DMS 273 treated with DMSO at 0.1 percent for 48 hours (cell line): Measurements from ENCODE around the gene ISOC2.
A peak's percentile ranks its signal among the peaks of the same experiment; 100 is the strongest.
"Not testable (repeated sequence)": the region's sequence is repeated elsewhere in the genome, so short reads cannot be mapped to it uniquely, and the experiment has no call there.

Experiments used
- DNase-seq: peaks from one replicate; lab custom pipeline; 2025; lab: John Stamatoyannopoulos, UW

Gene ISOC2

DNA sequence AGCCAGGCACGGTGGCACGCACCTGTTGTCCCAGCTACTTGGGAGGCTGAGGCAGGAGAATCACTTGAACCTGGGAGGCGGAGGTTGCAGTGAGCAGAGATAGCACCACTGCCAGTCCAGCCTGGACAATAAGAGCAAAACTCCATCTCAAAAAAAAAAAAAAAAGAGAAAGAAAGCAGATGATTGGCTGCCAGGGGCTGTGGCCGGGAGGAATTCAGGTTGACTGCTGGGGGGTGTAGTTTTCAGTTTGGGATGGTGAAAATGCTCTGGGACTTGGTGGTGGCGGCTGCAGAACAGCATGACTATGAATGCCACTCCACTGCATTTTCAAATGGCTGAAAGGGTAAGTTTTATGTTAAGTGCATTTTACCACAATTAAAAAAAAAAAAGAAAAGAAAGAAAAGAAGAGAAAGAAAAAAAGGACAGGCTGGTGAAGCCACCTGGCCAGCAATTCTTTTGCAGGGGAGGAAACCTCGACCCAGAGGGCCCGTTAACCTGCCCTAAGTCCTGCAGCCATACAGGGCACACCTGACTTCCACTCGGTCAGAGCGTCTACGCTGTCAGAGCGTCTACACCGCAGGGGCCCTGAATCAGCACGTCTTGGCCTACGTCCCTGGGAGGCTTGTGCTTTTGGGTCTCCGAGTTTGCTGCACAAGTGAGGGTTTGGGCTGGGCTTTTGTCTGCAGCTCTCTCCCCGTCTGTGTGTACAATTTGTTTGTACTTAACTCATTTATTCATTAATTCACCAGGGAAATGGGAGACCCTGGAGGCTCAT lies 3.6 kb downstream of the ISOC2 start:
- DNase-seq, result no peak

DNA sequence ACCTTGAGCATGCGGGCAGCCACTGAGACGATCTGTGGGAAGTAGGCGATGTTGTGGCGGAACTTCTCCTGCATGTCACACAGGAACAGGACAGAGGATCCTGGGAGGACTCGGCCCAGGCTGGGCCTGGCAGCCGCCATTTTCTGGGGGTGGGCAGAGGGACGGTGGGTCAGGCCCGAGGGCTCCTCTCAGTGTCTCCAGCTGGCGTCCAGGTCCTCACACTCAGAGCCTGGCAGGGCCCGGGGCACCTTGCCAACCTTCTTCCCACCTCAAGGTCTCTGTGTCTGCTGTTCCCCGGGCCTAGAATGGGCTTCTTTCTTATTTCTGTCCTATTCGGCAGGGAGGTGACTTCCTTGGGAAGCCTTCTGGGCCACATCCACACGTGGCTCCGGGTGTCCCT lies 5.1 kb downstream of the ISOC2 start:
- DNase-seq, result no peak

DNA sequence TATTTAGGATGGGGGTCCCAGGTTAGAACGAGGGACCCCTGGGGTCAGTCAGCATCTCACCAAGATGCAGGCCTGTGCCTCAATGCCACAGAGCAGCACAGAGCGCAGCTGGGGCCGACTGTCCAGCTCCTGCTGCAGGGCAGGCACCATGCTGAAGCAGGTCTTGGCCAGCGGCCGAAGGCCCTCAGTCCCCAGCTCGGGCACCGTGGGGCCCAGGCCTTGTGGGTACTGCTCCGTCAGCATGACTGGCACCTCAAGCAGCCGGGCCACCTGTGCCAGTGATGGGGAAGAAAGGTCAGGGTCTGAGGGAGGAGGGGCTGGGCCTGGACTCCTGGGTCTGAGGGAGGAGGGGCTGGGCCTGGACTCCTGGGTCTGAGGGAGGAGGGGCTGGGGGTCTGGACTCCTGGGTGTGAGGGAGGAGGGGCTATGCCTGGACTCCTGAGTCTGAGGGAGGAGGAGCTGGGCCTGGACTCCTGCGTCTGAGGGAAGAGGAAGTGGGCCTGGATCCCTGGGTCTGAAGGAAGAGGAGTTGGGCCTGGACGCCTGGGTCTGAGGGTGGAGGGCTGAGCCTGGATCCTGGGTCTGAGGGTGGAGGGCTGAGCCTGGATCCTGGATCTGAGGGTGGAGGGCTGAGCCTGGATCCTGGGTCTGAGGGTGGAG lies 5.7 kb downstream of the ISOC2 start:
- no peak for DNase-seq

DNA sequence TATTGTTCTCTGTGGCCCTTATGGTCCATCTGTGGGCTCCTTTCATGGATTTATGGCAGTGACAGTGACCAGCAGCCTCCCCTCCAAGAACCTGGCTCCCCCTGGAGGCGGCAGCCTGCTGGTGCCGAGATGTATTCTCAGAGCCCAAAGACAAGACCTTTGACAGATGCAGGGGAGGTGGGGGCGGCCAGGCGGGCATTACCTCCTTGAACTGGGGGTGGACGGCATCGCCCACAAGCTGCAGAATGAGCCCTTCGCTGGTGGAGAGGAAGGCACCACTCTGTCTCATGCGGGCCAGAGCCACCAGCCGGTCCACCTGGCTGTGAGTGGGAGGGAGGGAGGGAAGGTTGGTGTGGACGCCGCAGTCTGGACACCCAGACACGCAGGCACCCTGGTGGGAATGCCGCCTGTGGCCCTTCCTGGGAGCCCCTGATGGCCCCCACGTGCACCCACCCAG lies 6.6 kb downstream of the ISOC2 start:
- DNase-seq, result no peak

DNA sequence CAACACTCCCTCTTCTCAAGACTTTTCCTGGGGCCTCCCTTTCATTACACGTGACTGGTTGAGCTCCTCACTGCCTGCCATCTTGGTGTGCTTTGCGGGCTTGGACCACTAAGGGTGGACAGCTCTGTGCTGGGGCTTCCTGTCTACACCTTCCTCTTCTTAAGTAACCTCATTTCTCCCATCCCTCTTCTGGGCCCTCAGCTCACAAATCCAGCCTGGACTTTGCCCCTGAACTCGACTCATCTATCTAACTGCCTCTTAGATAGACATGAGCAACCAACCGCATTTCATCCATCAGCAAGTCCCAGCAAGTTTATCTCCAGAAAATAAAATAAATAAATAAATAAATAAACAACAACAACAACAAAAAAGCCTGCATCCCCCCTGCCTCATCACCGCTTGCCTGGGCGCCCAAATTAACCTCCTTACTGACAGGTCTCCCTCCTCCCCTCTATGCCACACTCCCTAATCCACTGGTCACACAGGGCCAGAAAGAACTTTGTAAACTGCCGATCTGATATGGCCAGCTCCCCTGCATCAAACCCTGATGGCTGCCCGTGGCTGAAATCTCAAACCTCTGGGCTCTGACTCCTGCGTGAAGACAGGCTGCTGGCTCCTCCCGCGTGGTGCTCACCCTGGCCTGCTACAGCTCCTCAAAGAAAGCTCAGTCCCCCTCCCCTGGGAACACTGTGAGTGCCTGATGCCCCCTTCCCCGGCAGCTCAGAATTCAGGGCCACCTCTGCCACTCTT lies 7.8 kb downstream of the ISOC2 start:
- no peak for DNase-seq

DNA sequence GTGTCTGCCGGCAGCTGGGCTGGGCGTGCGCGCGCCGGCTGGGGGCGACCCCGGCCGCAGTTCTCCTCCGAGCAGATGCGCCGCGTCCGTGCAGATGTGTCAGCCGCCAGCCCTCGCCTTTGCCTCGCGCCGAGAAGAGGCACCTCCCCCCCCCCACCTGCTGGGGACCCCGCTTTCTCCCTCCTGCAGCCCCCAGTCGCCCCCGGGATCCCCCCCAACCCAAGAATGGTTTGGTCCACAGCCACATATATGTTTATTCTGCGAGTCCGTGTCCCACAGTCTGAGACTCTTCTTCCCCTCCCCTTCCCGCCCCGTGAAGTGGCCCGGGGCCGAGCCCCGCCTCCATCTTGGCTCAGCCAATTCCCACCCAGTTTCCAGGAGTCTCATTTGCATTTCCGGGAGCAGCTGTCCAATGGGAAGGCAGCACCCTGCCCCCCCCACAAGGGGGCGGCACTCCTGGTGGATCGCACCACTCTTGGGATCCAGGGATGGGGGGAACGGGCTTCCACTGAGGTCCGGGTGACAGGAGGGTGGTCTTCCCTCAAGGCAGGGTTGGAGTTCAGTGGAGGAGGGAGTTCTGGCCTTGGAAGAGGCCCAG lies 8.6 kb downstream of the ISOC2 start:
- DNase-seq, result peak; percentile 62

DNA sequence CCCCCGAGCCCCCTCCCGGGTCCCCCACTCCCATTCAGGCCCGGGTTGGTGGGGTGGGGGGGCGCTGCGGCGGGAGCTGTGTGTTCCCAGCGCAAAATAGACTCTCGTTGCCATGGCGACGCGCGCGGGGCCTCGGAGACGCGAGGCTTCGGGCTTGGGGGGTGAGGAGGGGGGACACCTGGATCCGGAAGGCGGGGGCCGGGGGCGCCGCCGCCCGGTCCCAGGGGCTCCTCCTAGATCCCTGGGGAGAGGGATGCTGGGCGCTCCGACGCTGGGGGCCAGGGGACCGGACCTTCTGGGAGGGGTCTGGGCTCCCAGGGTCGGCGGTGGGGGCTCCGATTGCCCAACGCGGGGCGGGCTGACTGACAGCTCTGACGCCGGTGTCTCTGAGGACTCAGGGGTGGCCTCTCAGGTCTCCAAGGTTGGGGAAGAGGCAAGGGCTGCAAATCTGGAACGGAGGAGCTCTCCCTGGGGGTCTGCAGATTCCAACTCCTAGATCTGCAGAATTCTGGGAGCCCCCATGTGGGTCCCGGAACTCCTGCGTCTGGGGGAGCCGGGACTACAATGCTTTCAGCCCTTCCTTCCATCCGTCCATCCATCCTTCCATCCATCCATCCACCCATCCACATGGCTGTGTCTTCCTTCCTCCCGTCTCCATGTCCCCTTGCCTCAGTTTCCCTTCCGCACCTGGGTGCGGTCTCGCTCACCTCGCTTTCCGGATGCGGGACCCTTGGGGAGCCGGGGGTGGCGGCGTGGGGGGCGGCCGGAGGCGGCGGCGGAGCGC lies 9.3 kb downstream of the ISOC2 start:
- no peak for DNase-seq

DNA sequence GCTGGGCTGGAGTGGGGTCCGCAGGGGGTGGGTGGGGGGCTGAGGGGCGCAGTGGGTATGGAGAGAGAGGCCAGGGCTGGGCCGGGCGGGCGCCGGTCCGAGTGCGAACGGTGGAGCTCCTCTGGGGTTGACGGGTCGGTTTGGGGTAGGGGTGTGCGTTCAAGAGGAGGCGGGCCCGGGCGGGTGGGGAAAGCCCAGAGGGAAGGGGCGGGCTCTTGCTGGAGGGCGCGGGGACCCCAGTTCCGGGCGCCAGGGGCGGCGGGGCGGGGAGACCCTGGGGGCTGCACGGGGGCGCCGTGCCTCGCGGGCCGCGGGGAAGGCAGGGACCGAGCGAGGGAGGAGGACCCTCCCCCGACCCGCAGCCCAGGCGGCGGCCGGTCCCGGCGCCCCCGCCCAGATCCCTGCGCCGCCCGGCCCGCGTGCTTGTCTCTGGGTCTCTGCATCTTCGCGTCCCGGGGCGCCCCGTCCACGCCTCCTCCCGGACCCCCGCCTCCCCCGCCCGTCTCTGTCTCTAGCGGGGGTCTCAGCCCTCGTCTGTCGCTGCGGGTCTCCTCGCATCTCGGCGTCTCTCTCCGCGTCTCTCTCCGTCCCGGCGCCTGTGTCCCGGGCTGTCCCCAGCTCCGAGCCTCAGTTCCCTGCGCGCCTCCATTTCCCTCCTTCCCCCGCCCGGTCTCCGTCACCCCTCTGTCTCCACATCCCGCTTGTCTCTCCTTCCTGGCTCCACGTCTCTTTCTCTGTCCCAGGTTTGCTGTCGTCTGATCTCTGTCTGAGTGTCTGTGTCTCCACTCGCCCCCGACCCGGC lies 10.1 kb downstream of the ISOC2 start:
- DNase-seq, result no peak

DNA sequence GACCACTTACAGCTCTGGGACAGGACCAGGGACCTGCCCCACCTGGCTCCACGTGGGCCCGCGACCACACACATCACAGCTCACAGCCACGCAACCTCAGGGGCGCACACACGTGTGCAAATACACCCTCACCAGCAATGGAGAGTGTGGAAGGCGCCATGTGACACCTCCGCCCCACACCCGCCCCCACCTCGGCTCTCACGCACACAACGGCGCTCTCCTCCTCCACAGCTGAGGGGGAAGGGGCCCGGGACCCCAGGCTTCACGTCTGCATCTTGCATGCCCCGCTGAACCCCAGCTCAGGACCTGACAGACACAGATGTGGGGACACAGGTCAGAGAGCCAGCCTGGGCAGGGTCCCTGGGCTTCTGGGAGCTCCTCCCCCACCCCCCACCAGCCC lies 12.0 kb downstream of the ISOC2 start:
- no peak for DNase-seq

DNA sequence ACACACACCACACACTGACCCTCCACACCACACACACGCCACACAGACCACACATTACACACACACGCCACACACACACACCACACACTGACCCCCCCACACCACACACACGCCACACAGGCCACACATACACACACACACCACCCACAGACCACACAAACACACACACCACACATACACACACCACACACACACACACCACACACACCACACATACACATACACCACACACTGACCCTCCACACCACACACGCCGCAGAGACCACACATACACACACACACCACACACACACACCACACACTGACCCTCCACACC lies 13.3 kb downstream of the ISOC2 start:
- not testable (repeated sequence) for DNase-seq

DNA sequence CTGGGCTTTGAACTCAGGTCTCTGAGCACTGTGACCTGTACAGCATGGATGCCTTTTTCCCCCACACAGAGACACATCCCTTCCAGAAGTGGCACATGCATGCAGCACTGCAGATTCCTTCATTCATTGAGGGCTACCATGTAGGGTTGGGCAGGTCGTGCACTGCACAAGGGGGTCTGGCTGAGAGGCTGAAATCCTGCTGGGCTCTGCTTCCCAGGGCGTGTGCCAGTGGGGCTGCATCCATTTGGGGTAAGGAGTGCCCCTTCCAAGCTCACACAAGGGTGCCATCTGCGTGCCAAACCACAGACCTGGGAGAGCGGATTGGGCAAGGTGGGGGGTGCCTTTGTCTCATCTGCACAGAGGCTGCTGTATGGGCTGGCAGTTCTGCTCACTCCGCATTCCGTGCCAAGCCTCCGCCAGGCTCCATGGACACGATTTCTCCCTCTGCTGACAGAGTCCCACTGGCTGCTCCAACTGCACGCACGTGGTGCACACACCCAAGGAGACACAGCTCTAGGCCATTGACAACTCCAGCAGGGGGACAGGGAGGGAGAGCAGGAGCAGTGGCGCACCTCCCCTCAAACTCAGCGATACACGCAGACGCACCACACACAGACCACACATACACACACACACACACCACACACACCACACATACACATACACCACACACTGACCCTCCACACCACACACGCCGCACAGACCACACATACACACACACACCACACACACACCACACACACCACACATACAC lies 13.8 kb downstream of the ISOC2 start:
- peak; percentile 72 for DNase-seq

DNA sequence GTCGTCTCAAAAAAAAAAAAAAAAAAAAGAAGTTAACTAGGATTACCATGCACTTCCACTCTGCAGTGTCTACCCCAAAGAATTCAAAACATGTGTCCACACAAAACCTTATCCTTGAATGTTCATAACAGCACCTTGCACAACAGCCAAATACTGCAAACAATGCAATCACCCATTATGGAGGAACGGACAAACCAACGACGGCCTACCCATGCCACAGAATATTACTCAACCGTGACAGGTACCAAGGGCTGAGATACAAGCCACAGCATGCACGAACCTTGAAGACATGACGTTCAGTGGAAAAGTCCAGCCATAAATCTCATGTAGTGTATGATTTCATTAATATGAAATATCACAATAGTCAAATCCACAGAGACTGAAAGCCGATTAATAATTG lies 15.4 kb downstream of the ISOC2 start:
- no peak for DNase-seq

DNA sequence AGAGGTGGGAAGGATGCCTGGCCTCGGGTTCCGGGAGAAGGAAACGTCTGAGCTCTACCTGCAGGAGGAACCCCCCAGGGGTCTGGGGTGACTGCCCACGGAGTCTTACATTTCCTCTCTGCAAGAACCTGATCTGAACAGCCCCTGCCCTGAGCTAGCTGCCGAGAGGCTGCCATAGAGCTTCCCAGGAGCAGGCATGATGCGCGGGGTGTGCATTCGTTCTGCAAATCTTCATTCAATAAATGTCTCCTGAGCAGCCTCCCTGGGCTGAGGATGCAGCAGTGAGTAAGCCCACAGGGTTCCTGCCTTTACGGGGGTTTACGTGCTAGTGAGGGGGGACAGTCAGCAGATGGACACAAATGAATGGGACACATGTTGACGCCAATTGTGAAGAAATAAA lies 16.8 kb downstream of the ISOC2 start:
- no peak for DNase-seq

DNA sequence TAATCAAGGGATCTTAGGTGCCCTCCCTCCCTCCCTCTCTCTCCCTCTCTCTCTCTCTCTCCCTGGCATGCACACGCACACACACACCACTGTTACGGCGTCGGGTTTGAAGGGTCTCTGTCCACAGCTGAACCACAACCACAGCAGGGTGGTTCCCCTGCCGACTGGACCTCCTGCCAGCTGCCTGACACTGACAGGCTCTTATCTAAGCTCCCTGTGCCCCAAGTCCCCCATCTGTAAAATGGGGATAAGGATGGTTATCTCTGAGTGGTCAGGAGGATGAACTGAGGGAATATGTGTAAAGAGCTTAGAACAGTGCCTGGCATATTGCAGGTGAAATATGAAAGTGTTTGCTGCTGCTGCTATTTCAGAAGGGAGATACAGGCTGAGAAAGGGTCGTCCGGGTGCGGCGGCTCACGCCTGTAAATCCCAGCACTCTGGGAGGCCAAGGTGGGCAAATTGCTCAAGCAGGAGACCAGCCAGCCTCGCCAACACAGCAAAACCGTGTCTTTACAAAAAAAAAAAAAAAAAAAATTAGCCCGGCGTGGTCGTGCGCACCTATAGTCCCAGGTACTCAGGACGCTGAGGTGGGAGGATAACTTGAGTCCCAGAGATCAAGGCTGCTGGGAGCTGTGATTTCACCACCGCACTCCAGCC lies 17.5 kb downstream of the ISOC2 start:
- no peak for DNase-seq

DNA sequence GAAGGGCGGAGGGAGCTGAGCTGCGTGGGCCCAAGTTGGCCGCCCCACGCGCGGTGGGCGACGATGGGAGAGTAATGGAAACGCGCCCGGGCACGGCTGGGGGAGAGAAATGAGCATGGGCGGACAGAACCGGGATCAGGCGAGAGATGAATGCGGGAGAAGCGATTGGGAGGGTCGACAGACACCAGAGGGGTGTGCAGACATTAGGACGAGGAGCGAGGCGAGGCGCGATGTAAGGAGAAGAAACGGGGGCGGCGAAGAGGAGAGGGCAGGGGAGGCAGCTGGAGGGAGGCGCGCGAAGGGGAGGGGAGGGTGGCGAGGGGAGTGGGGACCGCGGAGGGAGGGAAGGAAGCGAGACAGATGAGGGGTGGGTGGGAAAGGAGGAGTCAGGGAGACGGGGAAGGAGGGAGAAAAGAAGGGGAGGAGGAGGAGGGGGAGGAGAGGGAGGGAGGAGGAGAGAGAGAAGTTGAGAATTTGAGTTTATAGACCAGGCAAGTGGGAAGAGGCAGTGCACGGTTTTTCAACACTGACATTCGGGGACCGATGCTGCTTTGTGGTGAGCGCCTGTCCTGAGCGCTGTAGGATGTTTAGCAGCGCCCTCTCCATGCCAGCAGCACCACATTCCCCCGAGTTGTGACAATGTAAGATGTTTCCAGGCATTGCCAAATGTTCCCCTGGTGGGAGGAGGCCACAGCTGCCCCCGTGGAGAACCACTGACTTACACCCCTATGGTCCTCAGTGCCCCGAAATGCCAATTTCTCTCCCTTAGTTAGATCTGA lies 18.2 kb downstream of the ISOC2 start, which contains the start of gene SHISA7:
TSS of gene SHISA7 (minus strand) at position 256 of the 779 bp plus-strand sequence. CDS start 437 bp downstream, outside the sequence.
- DNase-seq, result no peak

DNA sequence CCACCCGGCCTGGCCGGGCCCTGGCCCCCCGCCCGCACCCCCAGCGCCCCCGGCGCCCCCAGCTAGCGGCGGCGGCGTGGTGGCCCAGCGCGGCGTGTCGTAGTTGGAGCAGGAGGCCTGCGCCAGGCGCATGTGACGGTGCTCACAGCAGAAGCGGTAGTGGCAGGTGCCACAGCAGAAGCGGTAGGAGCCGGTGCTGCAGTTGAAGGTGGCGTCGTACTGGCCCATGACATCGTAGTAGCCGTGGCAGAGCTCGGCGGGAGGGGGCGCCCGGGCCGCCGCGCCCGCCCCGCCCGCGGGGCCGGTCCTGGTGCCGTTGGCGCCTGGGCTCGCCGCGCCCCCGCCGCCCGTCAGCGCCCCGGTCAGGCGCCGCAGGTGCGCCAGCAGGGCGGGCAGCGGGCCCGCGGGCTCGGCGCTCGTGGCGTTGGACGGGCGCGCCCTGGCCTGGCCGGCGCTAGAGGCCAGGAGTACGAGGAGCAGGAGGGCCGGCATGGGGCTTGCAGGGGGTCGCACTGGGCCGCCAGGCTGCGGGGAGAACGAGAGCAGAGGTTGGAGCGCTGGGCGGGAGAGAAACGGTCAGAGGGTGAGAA lies 19.0 kb downstream of the ISOC2 start:
- DNase-seq, result no peak

DNA sequence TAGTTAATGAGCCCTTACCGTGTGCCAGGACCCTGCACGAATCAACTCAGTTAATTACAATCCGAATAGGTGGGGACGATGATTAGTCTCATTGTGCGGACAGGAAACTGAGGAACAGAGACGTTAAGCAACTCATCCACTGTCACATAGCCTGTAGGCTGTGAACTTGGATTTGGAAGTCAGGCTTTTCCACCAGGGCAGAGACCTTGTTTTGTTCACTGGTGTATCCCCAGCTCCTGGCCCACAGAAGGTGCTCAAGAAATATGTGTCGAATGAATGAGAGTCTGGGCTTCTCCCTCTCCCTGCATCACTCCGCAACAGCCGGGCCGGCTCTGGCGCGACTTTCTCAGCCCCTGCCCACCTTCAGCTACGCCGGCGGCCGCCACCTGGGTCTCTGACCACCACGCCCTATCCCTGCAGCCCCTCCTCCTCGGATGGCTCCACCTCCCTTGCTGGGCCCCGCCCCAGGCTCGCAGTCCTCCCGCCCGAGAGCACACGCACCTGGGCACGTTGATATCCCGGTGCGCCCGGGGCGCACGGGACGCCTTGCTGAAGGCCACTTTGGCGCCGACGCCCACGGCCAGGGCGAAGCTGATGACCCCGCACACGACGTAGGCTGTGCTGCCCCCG lies 19.6 kb downstream of the ISOC2 start:
- no peak for DNase-seq

DNA sequence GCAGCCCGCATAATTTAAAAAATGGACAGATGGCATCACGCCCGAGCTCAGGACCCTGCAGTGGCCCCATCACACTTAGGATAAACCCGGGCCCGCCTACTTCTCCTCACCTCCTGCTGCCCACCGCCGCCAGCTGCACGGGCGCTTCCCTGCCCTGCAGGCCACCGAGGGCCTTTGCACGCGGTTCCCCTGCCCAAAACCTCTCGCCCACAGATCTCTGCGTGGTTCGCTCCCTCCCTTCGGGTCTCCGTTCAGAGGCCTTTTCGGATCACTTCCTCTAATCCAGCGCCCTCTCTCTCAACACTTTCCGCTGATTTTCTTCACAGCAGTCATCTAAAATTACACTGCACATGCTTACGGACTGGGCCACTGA lies 20.1 kb downstream of the ISOC2 start:
- no peak for DNase-seq
